ENCODE results near the gene EBP. TPM values are rescaled to one million over a fixed set of nuclear protein-coding genes. Genes with fewer than 3 reads are reported as not detected.
A peak's percentile ranks its signal among the peaks of the same experiment; 100 is the strongest.

EBP gene
- total and polyA plus RNA-seq, 9 of the 15 experiments (the other 6 are each of a cell fraction or from before 2014, with no cell fraction given) = 228 to 987 (median 274) TPM

GRCh38 chrX:48491809-48492208 lies 29.8 kb upstream of the EBP start:
- 68% methylated on average over 5 of the region's 9 CpGs for whole genome bisulfite sequencing (ENCODE audit: insufficient coverage, low coverage, missing lambda C conversion rate)
- H3K9me3 ChIP-seq (replicated peaks; ENCODE audit: control insufficient read depth, insufficient read depth, low read depth, low read length) = no peaks in the 10 kb centered on the region
- H4K20me1 ChIP-seq (replicated peaks; ENCODE audit: control insufficient read depth, insufficient read depth, low read length) = no peaks in the 10 kb centered on the region
- no peaks in the 10 kb centered on the region for H3K79me2 ChIP-seq (ENCODE audit: control insufficient read depth, insufficient read depth, low read length)
- H3K4me3 ChIP-seq = no peak overlapping the region
- no peak for FAIRE-seq
- no TSS peak for BruUV-seq (replicated peaks)
- ChIA-PET POLR2A (no interaction called here), CTCF (ENCODE audit: low intra/inter-chr PET ratio) (no interaction called here)
- ATAC-seq = no peak
- no peak overlapping the region; the same call in 1 of the 2 replicates for H2AFZ ChIP-seq (ENCODE audit: low read depth, low read length)
- no peaks in the 10 kb centered on the region for H3K27me3 ChIP-seq (ENCODE audit: control insufficient read depth in 2 of 2, insufficient read depth in 2 of 2, low read length in 2 of 2)
- 0 out of 2 replicates have a peak overlapping the region, but pooled peaks have one; percentile 27 for H3K4me2 ChIP-seq (ENCODE audit: insufficient read depth, low read length)
- H3K36me3 ChIP-seq (ENCODE audit: control insufficient read depth, insufficient read depth, low read length) = peaks cover 4% of the 10 kb centered on the region; the same call in 2 of the 3 replicates
- no peak overlapping the region for H3K9ac ChIP-seq (ENCODE audit: insufficient read depth in 1 of 2, low read depth in 2 of 2, low read length in 2 of 2)
- DNase-seq (ENCODE audit: extremely low read depth in 1 of 4, low spot score in 3 of 4) = no peak
- peaks cover 4% of the 10 kb centered on the region for H3K9me1 ChIP-seq (ENCODE audit: control insufficient read depth, insufficient read depth, low read length)
- peak overlapping the region; percentile 12; the same call in 1 of the 3 replicates for H3K27ac ChIP-seq (ENCODE audit: extremely low read depth, low read depth, low read length)
- in situ Hi-C loops (cut with MboI) (loop anchor here (5.0 to 25.0 kb wide), 2 partner anchors 410 to 630 kb away; no protein-coding TSS in a partner anchor), intact Hi-C loops (cut with micrococcal nuclease) (loop anchor here (10.0 kb wide), 1 partner anchor 657 kb away; the partner anchor contains the start of gene ZNF81)
- peaks cover 9 to 26% of the 10 kb centered on the region in 2 experiments; a peak in 4 of 5 replicates for H3K4me1 ChIP-seq (replicated peaks in 1 of 2; ENCODE audit: control insufficient read depth in 2 of 2, insufficient read depth in 2 of 2, low read length in 2 of 2)
- TF ChIP-seq ZKSCAN3 (CRISPR knock-in tag; IDR thresholded peaks at IDR 0.05) (no peak), EHMT2 (IDR thresholded peaks at IDR 0.05) (no peak), ETS2 (tag; IDR thresholded peaks at IDR 0.05; ENCODE audit: borderline replicate concordance, poor library complexity, severe bottlenecking) (no peak), BCLAF1 (IDR thresholded peaks at IDR 0.05; ENCODE audit: borderline replicate concordance in 1 of 2, control insufficient read depth in 1 of 2, low read depth in 2 of 2, low read length in 1 of 2) (no peak), ZNF436 (CRISPR knock-in tag; IDR thresholded peaks at IDR 0.05) (no peak), CLOCK (CRISPR knock-in tag; IDR thresholded peaks at IDR 0.05; ENCODE audit: borderline replicate concordance) (no peak), ZNF696 (CRISPR knock-in tag; conservative IDR thresholded peaks at IDR 0.05) (no peak), KDM1A (IDR thresholded peaks at IDR 0.05) (peak in 1 of 2 experiments; percentile 11; a peak in 1 of 4 replicates)
- TF ChIP-seq, protein P1, sequence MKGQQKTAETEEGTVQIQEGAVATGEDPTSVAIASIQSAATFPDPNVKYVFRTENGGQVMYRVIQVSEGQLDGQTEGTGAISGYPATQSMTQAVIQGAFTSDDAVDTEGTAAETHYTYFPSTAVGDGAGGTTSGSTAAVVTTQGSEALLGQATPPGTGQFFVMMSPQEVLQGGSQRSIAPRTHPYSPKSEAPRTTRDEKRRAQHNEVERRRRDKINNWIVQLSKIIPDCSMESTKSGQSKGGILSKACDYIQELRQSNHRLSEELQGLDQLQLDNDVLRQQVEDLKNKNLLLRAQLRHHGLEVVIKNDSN (CRISPR knock-in tag; IDR thresholded peaks at IDR 0.05) = peak; percentile 52; the same call in 1 of the 2 replicates
- TF ChIP-seq, protein P2, sequence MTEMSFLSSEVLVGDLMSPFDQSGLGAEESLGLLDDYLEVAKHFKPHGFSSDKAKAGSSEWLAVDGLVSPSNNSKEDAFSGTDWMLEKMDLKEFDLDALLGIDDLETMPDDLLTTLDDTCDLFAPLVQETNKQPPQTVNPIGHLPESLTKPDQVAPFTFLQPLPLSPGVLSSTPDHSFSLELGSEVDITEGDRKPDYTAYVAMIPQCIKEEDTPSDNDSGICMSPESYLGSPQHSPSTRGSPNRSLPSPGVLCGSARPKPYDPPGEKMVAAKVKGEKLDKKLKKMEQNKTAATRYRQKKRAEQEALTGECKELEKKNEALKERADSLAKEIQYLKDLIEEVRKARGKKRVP (CRISPR knock-in tag; IDR thresholded peaks at IDR 0.05) = no peak
- TF ChIP-seq, protein P3, sequence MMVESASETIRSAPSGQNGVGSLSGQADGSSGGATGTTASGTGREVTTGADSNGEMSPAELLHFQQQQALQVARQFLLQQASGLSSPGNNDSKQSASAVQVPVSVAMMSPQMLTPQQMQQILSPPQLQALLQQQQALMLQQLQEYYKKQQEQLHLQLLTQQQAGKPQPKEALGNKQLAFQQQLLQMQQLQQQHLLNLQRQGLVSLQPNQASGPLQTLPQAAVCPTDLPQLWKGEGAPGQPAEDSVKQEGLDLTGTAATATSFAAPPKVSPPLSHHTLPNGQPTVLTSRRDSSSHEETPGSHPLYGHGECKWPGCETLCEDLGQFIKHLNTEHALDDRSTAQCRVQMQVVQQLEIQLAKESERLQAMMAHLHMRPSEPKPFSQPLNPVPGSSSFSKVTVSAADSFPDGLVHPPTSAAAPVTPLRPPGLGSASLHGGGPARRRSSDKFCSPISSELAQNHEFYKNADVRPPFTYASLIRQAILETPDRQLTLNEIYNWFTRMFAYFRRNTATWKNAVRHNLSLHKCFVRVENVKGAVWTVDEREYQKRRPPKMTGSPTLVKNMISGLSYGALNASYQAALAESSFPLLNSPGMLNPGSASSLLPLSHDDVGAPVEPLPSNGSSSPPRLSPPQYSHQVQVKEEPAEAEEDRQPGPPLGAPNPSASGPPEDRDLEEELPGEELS (CRISPR knock-in tag; IDR thresholded peaks at IDR 0.05; ENCODE audit: borderline replicate concordance) = no peak
